Measurements from ENCODE around the gene TMPRSS12. TPM values are rescaled to one million over a fixed set of nuclear protein-coding genes. Genes with fewer than 3 reads are reported as not detected.
"Not testable (repeated sequence)": the region's sequence is repeated elsewhere in the genome, so short reads cannot be mapped to it uniquely, and the experiment has no call there.

TMPRSS12 gene
- total RNA-seq, 4 donors from 2014 or later = 0.45 TPM; not detected in 3

DNA sequence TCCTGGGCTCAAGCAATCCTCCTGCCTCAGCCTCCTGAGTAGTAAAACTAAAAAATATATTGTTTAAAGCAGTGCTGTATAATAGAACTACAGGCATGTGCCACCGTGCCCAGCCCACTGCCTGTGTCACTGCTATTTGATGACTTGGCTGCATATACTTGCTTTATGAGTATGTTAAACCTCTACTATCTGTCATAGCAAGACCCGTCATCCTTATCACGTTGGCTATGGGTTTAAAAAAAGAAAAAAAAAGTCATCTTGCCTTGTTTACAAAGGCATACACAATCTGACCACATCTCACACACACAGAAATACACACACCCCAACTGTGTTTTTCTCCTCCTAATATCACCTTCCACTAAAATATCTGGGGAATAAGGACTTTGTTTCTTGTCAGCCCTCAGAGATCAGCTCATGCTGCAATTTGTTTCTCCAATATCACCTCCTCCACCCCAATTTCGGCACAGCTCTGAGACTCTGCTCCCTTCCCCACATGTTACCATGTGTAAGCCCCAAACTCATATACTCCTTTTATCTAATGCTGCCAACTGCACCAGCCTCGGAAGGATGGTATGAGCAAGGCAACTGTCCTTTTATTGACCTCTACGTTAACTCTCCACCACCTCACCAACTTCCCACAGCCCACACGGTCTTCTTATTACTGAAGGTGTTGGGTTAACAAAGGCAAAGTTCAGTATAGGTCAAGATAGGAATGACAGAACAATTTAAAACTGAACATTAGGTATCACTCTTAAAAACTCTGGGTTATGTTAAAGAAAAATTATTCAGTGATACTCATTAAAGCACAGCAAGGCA is 802 bp upstream of the TMPRSS12 start:
- no peak overlapping the region for H3K4me3 ChIP-seq (replicated peaks in 1 of 3)
- intact Hi-C loops (cut with DNase I) = no loop called here
- H3K27ac ChIP-seq = no peak overlapping the region
- DNase-seq = no peak
- no peaks in the 10 kb centered on the region for H3K9me3 ChIP-seq
- H3K36me3 ChIP-seq = no peaks in the 10 kb centered on the region
- H3K4me1 ChIP-seq = no peaks in the 10 kb centered on the region
- no peaks in the 10 kb centered on the region for H3K27me3 ChIP-seq
- TF ChIP-seq, protein P1, sequence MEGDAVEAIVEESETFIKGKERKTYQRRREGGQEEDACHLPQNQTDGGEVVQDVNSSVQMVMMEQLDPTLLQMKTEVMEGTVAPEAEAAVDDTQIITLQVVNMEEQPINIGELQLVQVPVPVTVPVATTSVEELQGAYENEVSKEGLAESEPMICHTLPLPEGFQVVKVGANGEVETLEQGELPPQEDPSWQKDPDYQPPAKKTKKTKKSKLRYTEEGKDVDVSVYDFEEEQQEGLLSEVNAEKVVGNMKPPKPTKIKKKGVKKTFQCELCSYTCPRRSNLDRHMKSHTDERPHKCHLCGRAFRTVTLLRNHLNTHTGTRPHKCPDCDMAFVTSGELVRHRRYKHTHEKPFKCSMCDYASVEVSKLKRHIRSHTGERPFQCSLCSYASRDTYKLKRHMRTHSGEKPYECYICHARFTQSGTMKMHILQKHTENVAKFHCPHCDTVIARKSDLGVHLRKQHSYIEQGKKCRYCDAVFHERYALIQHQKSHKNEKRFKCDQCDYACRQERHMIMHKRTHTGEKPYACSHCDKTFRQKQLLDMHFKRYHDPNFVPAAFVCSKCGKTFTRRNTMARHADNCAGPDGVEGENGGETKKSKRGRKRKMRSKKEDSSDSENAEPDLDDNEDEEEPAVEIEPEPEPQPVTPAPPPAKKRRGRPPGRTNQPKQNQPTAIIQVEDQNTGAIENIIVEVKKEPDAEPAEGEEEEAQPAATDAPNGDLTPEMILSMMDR (IDR thresholded peaks at IDR 0.05) = no peak
- TF ChIP-seq POLR2A (IDR thresholded peaks at IDR 0.05) = no peak
- WGBS, 2 donors = 60 to 66% methylated on average over 7 of the region's 7 CpGs

- H3K4me1 ChIP-seq = no peaks in the 10 kb centered on the region
- intact Hi-C loops (cut with DNase I) = no loop called here
Measured at GRCh38 chr12:50845021-50845647, 2.4 kb downstream of the TMPRSS12 start.

DNA sequence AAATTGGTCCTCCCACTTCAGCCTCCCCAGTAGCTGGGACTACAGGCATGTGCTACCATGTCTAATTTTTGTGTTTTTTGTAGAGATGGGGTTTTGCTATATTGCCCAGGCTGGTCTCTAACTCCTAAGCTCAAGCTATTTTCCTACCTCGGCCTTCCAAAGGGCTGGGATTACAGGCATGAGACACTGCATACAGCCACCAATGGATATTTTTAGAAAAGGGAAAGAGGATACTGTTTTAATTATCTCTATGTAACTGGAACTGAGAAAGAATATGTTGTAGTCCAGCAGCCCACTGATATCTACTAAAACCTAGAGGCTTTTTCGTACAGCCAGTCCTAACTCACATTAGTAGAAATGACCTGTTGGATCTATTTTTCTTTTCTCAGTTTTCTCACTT is 6.2 kb downstream of the TMPRSS12 start:
- 76 to 79% methylated on average over 2 of the region's 2 CpGs for WGBS, 2 donors
- intact Hi-C loops (cut with DNase I) = no loop called here
- Histone ChIP-seq H3K36me3 (no peaks in the 10 kb centered on the region), H3K4me1 (no peaks in the 10 kb centered on the region), H3K4me3 (replicated peaks in 1 of 3) (no peak overlapping the region), H3K27me3 (no peaks in the 10 kb centered on the region), H3K27ac (no peak overlapping the region), H3K9me3 (no peaks in the 10 kb centered on the region)
- DNase-seq = no peak
- TF ChIP-seq, protein P1 (IDR thresholded peaks at IDR 0.05) = no peak
- no peak for TF ChIP-seq POLR2A (IDR thresholded peaks at IDR 0.05)

More at GRCh38 chr12:50845021-50845647, 2.4 kb downstream of the TMPRSS12 start:
- no peaks in the 10 kb centered on the region for H3K27me3 ChIP-seq
- no peak overlapping the region for H3K27ac ChIP-seq
- TF ChIP-seq POLR2A (IDR thresholded peaks at IDR 0.05) = no peak
- TF ChIP-seq, protein P1 (IDR thresholded peaks at IDR 0.05) = no peak
- no peak overlapping the region for H3K4me3 ChIP-seq (replicated peaks in 1 of 3)
- no peaks in the 10 kb centered on the region for H3K9me3 ChIP-seq
- no peaks in the 10 kb centered on the region for H3K36me3 ChIP-seq
- DNase-seq = no peak

GRCh38 chr12:50855218-50855617 is 12.5 kb downstream of the TMPRSS12 start:
- H3K27me3 ChIP-seq; intact Hi-C loops (cut with DNase I); H3K36me3 ChIP-seq; H3K4me3 ChIP-seq (replicated peaks in 1 of 3); H3K4me1 ChIP-seq; DNase-seq; H3K9me3 ChIP-seq; H3K27ac ChIP-seq: not testable (repeated sequence)
- WGBS, 2 donors = 91 to 98% methylated on average over 1 of the region's 1 CpG

DNA sequence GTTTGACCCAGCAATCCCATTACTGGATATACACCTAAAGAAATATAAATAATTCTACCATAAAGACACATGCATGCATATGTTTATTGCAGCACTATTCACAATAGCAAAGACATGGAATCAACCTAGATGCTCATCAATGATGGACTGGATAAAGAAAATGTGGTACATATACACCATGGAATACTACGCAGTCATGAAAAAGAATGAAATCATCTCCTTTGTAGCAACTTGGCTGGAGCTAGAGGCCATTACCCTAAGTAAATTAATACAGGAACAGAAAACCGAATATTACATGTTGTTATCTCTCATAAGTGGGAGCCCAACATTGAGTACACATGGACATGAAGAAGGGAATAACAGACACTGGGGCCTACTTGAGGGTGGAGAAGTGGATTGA is 13.0 kb downstream of the TMPRSS12 start:
- H3K36me3 ChIP-seq; H3K9me3 ChIP-seq; H3K4me1 ChIP-seq; DNase-seq; H3K27me3 ChIP-seq; H3K4me3 ChIP-seq (replicated peaks in 1 of 3); H3K27ac ChIP-seq; intact Hi-C loops (cut with DNase I): not testable (repeated sequence)
- WGBS, 2 donors = 93 to 95% methylated on average over 2 of the region's 2 CpGs

- Histone ChIP-seq H3K27me3 (no peaks in the 10 kb centered on the region), H3K27ac (no peak overlapping the region), H3K9me3 (no peaks in the 10 kb centered on the region), H3K36me3 (no peaks in the 10 kb centered on the region), H3K4me3 (replicated peaks in 1 of 3) (no peak overlapping the region), H3K4me1 (no peaks in the 10 kb centered on the region)
- 67 to 75% methylated on average over 4 of the region's 4 CpGs for WGBS, 2 donors
- TF ChIP-seq POLR2A (IDR thresholded peaks at IDR 0.05) = no peak
- TF ChIP-seq, protein P1 (IDR thresholded peaks at IDR 0.05) = no peak
- no peak for DNase-seq
- intact Hi-C loops (cut with DNase I) = no loop called here
Measured at GRCh38 chr12:50859621-50860310, 17.0 kb downstream of the TMPRSS12 start.

All from thyroid gland (tissue), 4 donors.